GM12801 (cell line): ENCODE measurements around the gene ERGIC1.

Experiments
- TF ChIP-seq, protein P1 (sequence below): IDR thresholded peaks from one replicate; pipeline ENCODE4 v1.5.1; 2011; ENCODE audit warnings: control low read depth; ENCODE audit not compliant: insufficient read length; ENCODE audit errors: extremely low read depth

ERGIC1 gene

DNA sequence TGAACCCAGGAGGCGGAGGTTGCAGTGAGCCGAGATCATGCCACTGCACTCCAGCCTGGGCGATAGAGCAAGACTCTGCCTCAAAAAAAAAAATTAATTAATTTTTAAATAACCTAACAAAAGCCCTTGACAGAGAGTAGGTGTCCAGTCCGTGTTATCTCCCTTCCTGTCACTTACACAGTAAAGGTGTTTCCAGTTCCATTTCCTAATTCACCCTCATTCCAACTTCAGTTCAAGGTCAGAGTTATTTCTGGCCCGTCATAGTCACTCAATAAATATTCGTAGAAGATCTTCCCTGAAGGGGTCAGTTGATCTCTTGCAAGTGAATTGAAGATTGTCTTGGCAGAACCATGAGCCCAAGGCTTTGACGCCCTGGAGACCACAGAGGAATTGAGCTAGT lies 16.4 kb upstream of the ERGIC1 start:
- TF ChIP-seq, protein P1, sequence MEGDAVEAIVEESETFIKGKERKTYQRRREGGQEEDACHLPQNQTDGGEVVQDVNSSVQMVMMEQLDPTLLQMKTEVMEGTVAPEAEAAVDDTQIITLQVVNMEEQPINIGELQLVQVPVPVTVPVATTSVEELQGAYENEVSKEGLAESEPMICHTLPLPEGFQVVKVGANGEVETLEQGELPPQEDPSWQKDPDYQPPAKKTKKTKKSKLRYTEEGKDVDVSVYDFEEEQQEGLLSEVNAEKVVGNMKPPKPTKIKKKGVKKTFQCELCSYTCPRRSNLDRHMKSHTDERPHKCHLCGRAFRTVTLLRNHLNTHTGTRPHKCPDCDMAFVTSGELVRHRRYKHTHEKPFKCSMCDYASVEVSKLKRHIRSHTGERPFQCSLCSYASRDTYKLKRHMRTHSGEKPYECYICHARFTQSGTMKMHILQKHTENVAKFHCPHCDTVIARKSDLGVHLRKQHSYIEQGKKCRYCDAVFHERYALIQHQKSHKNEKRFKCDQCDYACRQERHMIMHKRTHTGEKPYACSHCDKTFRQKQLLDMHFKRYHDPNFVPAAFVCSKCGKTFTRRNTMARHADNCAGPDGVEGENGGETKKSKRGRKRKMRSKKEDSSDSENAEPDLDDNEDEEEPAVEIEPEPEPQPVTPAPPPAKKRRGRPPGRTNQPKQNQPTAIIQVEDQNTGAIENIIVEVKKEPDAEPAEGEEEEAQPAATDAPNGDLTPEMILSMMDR = no peak

DNA sequence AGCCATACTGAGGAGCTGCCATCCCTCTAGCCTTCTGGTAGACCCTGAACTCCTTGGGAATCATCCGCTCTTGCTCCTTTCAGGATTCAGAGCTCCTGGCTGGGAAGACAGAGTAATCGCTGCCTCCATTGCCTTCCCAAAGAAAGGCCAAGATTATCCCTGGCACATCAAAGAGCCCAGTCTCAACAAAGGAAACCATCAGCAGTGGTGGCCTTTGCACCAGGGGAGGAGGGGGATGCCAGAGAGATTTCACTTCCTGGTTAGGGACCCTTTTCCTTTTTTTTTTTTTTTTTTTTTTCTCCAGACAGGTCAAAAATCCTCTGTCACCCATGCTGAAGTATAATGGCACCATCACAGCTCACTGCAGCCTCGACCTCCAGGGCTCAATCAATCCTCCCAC lies 16.0 kb upstream of the ERGIC1 start:
- TF ChIP-seq, protein P1 = no peak

DNA sequence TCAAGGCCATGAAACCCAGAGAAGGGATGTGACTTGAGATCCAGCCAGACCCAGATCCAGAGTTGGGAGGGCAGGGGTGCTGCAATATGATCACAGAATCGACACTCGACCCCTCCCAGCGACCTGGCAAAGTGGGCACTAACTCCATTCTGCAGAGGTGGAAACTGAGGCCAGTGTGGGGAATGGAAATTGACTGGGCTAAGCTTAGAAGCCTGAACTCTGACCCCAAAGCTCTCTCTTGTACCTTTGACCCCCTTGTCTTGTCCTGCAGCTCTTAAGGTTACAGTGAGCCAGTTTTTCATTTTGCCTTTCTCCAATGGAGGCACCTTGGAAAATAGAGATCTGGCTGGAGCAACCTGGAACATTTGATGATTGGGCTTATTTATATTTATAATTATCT lies 14.5 kb upstream of the ERGIC1 start:
- TF ChIP-seq, protein P1 = no peak

DNA sequence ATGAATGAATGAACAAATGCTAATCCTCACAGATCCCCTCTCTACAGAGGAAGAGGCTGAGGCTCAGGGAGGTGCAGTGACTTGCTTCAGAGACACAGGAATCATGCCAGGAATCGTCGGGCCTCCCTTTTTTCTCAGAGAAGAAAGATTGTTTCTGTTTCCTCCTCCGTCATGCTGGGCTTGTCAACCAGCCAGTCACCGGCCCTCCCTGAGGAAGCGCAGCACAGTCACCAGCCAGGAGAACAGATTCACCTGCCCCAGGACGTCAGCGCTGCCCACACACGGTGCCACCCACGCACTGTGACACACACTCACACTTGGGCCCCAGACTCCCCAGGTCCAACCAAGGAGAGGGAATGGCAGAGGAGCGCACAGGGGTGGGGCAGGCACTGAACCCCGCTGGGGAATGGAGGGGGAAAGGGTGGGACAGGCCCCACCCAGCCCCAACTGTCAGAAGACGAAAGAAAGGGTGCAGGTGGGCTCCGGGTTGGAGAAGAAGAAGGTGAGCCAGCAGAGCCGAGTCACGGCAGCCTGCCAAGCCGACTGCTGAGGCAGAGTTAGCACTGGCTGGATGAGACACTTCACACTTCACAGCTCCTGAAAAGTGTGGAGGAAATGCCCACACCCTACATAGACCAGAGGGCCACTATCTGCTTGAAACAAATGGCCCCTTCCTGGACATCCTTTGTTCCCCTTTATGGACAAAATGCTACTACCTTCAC lies 13.8 kb upstream of the ERGIC1 start:
- TF ChIP-seq, protein P1 = no peak

DNA sequence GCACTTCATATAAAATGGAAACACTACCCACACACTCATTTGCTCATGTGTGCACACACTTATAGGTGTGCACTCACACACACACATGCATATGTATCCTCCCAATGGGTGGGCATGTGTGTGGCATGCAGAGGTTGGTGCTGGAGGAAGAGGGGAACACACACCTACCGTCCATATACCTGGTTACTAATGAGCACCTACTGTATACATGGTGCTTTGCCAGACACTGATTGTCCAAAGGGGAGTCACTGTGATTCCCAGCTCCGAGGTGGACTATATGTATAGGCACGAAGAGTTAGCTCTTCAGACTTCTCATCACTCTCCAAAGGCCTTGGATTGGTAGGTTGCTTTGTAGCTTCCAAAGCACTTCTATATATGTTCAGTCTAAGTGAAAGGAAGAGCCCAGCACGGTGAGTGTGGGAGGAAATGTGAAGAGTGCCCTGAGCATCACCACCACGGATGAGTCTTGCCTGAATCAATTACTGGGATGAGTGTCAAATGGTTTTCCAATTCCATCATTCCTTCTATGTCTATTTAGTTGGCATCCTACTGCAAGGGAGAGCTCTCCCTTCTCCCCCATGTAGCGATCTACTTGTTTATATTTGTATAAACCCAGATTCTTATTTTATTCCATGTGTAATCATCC lies 12.6 kb upstream of the ERGIC1 start:
- TF ChIP-seq, protein P1 = no peak

DNA sequence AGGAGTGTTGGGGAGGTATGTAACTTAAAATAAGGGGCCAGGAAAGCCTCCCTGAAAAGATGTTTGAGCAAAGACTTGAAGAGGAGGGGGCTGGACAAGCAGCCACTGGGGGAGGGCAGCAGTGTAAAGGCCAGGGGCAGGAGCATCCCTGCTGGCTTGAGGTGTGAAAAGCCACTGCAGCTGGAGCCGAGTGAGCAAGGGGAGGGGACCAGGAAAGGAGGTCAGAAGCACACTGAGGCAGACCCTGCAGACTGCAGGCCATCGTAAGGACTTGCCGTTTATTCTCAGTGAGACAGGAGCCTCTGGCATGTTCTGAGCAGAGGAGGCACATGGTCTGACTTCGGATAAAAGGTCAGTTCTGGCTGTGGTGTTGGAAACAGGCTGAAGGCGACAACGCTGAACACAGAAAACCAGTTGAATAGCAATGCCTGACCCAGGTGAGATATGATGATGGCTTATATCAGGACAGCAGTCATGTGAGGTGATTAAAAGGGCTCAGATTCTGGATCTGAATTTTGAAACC lies 10.2 kb upstream of the ERGIC1 start:
- TF ChIP-seq, protein P1 = no peak

DNA sequence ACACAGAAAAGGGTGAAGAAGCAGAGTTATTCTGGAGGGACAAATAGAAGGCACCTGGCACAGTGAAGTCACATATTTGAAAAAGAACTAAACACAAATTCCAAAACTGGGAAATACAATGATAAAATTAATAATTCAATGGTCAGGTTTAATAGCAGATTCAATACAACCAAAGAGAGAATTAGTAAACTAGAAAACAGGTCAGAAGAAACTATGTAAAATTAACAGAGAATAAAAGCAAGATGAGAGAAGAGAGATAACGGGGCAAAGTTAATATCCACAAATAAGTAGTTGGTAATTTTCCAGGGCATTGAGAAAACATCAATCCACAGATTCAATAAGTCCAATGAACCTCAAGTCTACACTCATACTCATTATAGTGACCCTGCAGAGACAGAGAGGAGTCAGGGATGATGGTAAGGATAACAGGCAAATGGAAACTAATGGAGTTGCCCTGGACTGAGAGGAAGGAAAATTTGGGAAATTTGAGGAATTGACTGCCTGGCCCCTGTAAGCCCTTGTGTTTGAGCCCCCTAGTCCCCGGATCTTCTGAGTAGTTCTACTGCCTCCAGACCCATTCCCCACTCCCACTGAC lies 8.3 kb upstream of the ERGIC1 start:
- TF ChIP-seq, protein P1 = no peak
